Fibroblast of skin of abdomen (primary cell): ENCODE results near the gene RPEL1.
"Not testable (repeated sequence)": the region's sequence is repeated elsewhere in the genome, so short reads cannot be mapped to it uniquely, and the experiment has no call there.

ENCODE experiments used
- DNase-seq: peaks from one replicate; pipeline ENCODE4 v3.0.0-alpha.2; 2013

RPEL1 gene

GRCh38 chr10:103235775-103236174 is 9.9 kb upstream of the RPEL1 start:
- DNase-seq: no peak

- peak; percentile 62 for DNase-seq
Measured at GRCh38 chr10:103238506-103239252, 7.0 kb upstream of the RPEL1 start.

- peak; percentile 27 for DNase-seq
Measured at GRCh38 chr10:103241262-103242011, 4.2 kb upstream of the RPEL1 start.

- peak; percentile 75 for DNase-seq
Measured at GRCh38 chr10:103244666-103245271, 918 bp upstream of the RPEL1 start.

GRCh38 chr10:103246324-103246723 is 637 bp downstream of the RPEL1 start:
- no peak for DNase-seq

- no peak for DNase-seq
Measured at GRCh38 chr10:103254113-103254512, 8.4 kb downstream of the RPEL1 start.

GRCh38 chr10:103254538-103255325 is 9.0 kb downstream of the RPEL1 start:
- no peak for DNase-seq

GRCh38 chr10:103256613-103257012 is 10.9 kb downstream of the RPEL1 start:
- no peak for DNase-seq

GRCh38 chr10:103257812-103258211 is 12.1 kb downstream of the RPEL1 start:
- no peak for DNase-seq

- DNase-seq: not testable (repeated sequence)
Measured at GRCh38 chr10:103258928-103259327, 13.2 kb downstream of the RPEL1 start.

- DNase-seq: no peak
Measured at GRCh38 chr10:103259989-103260388, 14.3 kb downstream of the RPEL1 start.

GRCh38 chr10:103262229-103262628 is 16.5 kb downstream of the RPEL1 start:
- DNase-seq: no peak

- peak; percentile 70 for DNase-seq
Measured at GRCh38 chr10:103265717-103266329, 20.1 kb downstream of the RPEL1 start.

GRCh38 chr10:103273041-103273441 is 27.4 kb downstream of the RPEL1 start:
- peak; percentile 97 for DNase-seq

- DNase-seq: no peak
Measured at GRCh38 chr10:103276251-103276895, 30.7 kb downstream of the RPEL1 start.

- peak; percentile 51 for DNase-seq
Measured at GRCh38 chr10:103276896-103277712, 31.4 kb downstream of the RPEL1 start, which contains the start of gene INA. Gene INA, plus strand, starts transcription at chr10:103277138. Its CDS starts 74 bp downstream, at chr10:103277212.

- no peak for DNase-seq
Measured at GRCh38 chr10:103277713-103278536, 32.2 kb downstream of the RPEL1 start.

- no peak for DNase-seq
Measured at GRCh38 chr10:103278537-103278823, 32.8 kb downstream of the RPEL1 start.

- DNase-seq: peak; percentile 44
Measured at GRCh38 chr10:103278862-103279298, 33.2 kb downstream of the RPEL1 start.

GRCh38 chr10:103280031-103280430 is 34.3 kb downstream of the RPEL1 start:
- no peak for DNase-seq
